HG03442 (cell line): ENCODE results near the gene RAB35.
"Not testable (repeated sequence)": the region's sequence is repeated elsewhere in the genome, so short reads cannot be mapped to it uniquely, and the experiment has no call there.

ENCODE experiments used
- ATAC-seq: cut with Tn5 transposase; IDR thresholded peaks from one replicate; pipeline ENCODE4 v1.9.1; 2021; ENCODE audit warnings: mild to moderate bottlenecking, moderate library complexity; ENCODE audit not compliant: unreplicated experiment

The RAB35 gene

GRCh38 chr12:120064054-120064940, 52.3 kb downstream of the RAB35 start:
- ATAC-seq, result no peak

- ATAC-seq, result no peak
These were observed 53.5 kb downstream of the RAB35 start for GRCh38 chr12:120062976-120063579.

GRCh38 chr12:120061575-120062214, 54.9 kb downstream of the RAB35 start:
- no peak for ATAC-seq

GRCh38 chr12:120060717-120061116, 55.8 kb downstream of the RAB35 start:
- ATAC-seq, result no peak

DNA sequence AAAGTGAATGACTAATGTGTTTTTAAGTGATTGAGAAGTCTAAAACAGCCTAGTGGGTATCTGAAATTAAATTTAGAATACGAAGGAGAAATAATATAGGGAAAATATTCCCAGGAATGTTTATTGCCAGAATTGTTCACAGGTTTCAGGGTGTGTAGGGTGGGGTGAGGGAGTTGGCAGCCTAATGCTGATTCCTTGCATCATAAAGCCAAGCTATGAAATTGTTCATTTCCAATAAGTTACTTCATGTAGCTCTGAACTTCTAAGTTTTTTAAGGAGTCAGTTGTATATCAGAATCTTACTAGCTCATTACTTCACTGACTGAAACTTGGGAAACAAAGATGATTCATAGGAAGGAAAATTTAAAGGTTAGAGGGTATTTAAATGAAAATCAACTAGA, 56.4 kb downstream of the RAB35 start:
- no peak for ATAC-seq

DNA sequence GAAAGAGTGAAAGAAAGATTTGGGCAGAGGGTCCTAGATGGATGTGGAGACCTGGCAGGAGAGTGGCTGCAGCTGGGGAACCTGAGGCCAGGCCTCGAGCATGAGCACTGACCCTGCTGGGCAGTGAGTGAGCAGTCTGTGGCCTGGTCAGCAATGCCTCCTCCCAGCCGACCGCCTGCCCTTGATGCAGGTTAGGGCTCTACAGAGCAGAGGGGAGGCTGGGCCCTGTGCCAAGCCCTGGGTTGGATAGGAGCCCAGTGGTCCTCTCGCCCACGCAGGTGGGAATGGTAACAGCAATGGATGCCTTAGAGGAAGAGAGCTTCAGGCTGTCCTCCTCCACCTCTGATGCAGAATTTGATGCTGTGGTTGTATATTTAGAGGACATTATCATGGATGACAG, 59.8 kb downstream of the RAB35 start:
- no peak for ATAC-seq

DNA sequence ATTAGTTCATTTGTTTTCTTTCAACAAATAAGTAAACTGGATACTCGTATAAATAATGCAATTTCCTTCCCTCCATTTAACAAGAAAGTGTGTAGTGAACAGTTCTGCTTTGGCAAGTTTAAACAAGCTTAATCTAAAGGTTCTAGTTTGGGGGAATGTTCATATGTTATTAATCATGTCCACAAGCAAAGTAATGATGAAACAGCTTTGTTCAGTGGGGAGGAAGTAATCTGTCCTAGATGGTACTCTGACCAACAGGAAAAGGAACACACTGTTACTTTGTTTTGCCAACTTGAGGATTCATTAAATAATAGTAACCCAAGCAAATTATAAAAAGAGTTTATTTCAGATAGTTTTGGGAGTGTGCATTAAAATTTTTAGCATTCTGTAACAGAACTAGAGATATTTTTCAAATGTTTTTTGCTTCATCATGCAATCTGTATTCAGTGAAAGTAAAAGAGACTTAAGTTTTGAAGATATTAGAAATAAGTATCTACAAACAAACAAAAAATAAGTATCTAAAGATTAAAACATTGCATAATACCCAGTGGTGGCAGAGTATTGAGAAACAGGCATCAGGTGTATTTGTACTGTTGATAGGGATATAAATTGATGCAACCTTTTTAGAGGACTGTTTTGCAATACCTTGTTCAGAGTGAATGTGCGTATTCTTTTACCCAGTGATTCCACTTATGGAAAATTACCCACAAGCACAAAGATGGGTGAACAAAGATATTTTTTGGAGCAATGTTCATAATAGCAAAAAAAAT, 61.1 kb downstream of the RAB35 start:
- no peak for ATAC-seq

GRCh38 chr12:120054293-120054692, 62.3 kb downstream of the RAB35 start:
- ATAC-seq, result no peak

DNA sequence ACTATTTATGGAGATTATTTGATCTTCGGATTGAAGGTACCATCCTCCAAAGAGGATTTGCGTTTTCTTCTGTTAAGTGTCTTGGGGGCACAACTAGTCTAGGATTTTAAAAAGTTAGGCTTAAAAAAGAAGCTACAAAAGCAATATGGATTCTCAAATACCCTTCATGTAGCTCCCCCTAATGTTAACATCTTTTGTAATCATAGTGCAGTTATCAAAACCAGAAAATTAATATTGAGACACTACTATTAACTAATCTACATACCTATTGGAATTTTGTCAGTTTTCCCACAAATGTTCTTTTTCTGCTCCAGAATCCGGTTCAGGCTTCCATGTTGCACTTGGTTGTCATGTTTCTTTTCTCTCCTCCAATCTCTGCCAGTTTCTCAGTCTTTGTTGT, 65.0 kb downstream of the RAB35 start:
- no peak for ATAC-seq

DNA sequence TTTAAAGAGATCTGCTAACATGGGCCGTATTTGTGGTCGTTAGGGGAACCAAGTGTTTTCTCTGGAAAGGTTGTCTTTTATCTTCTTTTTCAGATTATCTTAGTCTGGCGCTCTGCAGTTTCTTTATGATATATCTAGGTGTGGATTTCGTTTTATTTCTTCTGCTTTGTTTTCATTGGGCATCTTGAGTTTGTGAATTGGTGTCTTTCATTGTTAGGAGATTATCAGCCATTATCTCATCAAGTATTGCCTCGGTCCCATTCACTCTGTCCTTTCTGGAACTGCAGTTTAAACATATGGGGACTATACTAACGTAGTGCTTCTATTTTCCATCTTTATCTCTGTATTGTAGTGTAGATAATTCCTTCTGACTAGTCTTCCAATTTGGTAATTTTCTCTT, 67.1 kb downstream of the RAB35 start:
- no peak for ATAC-seq

- ATAC-seq, result no peak
These were observed 68.3 kb downstream of the RAB35 start for GRCh38 chr12:120048263-120048662.

DNA sequence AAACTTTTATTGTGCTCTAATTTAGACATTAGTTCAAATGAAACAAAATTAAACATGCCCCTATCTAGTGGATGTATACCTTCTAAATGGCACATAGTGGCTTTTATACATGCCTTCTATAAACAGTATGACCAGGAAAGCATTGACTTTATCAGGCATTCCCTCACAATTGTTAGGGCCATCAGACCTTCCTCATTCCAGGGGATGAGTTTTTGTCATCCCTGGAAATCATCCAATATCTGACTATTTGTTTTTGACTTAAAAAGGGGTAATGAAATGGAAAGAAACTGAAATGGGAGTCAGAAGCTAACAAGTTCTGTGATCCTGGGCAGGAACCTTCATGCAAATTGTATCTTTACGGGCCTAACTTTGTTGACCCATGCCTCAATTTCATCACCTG, 69.5 kb downstream of the RAB35 start:
- ATAC-seq, result no peak

DNA sequence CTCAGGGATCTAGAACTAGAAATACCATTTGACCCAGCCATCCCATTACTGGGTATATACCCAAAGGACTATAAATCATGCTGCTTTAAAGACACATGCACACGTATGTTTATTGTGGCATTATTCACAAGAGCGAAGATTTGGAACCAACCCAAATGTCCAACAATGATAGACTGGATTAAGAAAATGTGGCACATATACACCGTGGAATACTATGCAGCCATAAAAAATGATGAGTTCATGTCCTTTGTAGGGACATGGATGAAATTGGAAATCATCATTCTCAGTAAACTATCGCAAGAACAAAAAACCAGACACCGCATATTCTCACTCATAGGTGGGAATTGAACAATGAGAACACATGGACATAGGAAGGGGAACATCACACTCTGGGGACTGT, 71.2 kb downstream of the RAB35 start:
- not testable (repeated sequence) for ATAC-seq
